Measurements from ENCODE around the gene SLC7A6. TPM values are rescaled to one million over a fixed set of nuclear protein-coding genes. Genes with fewer than 3 reads are reported as not detected.

Gene SLC7A6
- total and polyA plus RNA-seq, 2 of the 13 experiments (the other 11 are each of a cell fraction or from before 2014, with no cell fraction given) = 35.8 to 70.8 TPM

- no peak for TF ChIP-seq FUBP1 (CRISPR knock-in tag; IDR thresholded peaks at IDR 0.05; ENCODE audit: borderline replicate concordance)
- TF ChIP-seq ZNF451 (CRISPR knock-in tag; IDR thresholded peaks at IDR 0.05) = no peak
- no peak for TF ChIP-seq ATF4 (CRISPR knock-in tag; IDR thresholded peaks at IDR 0.05)
- TF ChIP-seq MXI1 (IDR thresholded peaks at IDR 0.05; ENCODE audit: borderline replicate concordance, low read depth, low read length) = peak; percentile 86; the same call in 1 of the 3 replicates
- TF ChIP-seq MLXIP (CRISPR knock-in tag; IDR thresholded peaks at IDR 0.05; ENCODE audit: borderline replicate concordance) = peak; percentile 86; the same call in 1 of the 2 replicates
- TF ChIP-seq STAT5B (CRISPR knock-in tag; IDR thresholded peaks at IDR 0.05) = no peak
- TF ChIP-seq ZIK1 (CRISPR knock-in tag; IDR thresholded peaks at IDR 0.05; ENCODE audit: borderline replicate concordance, low read depth) = peak; percentile 48; the same call in 1 of the 2 replicates
- no peak for TF ChIP-seq ZNF616 (CRISPR knock-in tag; IDR thresholded peaks at IDR 0.05; ENCODE audit: low read depth)
- peak; percentile 45; the same call in 1 of the 2 replicates for TF ChIP-seq MEIS2 (CRISPR knock-in tag; IDR thresholded peaks at IDR 0.05)
- peak; percentile 42; the same call in 1 of the 2 replicates for TF ChIP-seq TFDP2 (CRISPR knock-in tag; IDR thresholded peaks at IDR 0.05)
- TF ChIP-seq THAP11 (CRISPR knock-in tag; IDR thresholded peaks at IDR 0.05) = peak; percentile 41
- TF ChIP-seq ZNF503 (CRISPR knock-in tag; IDR thresholded peaks at IDR 0.05) = peak; percentile 68
- no peak for TF ChIP-seq FOSL1 (CRISPR knock-in tag; IDR thresholded peaks at IDR 0.05; ENCODE audit: borderline replicate concordance)
- TF ChIP-seq TAF1 (CRISPR knock-in tag; IDR thresholded peaks at IDR 0.05) = peak; percentile 73
- peak; percentile 84 for TF ChIP-seq ARNT2 (CRISPR knock-in tag; IDR thresholded peaks at IDR 0.05; ENCODE audit: low read depth)
- TF ChIP-seq SP2 (CRISPR knock-in tag; IDR thresholded peaks at IDR 0.05) = no peak
- no peak for TF ChIP-seq NR1H2 (CRISPR knock-in tag; IDR thresholded peaks at IDR 0.05; ENCODE audit: borderline replicate concordance, low read depth)
- peak; percentile 82 for TF ChIP-seq POLR2G (IDR thresholded peaks at IDR 0.05; ENCODE audit: low read depth, low read length)
- TF ChIP-seq ZBTB38 (CRISPR knock-in tag; IDR thresholded peaks at IDR 0.05) = no peak
Measured at GRCh38 chr16:68236137-68236825, 28.0 kb upstream of the SLC7A6 start (continued).
